HS-5 (cell line): ENCODE data around the gene RTN4IP1.
"Not testable (repeated sequence)": the region's sequence is repeated elsewhere in the genome, so short reads cannot be mapped to it uniquely, and the experiment has no call there.

Source experiments
- DNase-seq: peaks from one replicate; pipeline ENCODE4 v3.0.0-alpha.2; 2012; ENCODE audit warnings: low read depth

RTN4IP1 gene

DNA sequence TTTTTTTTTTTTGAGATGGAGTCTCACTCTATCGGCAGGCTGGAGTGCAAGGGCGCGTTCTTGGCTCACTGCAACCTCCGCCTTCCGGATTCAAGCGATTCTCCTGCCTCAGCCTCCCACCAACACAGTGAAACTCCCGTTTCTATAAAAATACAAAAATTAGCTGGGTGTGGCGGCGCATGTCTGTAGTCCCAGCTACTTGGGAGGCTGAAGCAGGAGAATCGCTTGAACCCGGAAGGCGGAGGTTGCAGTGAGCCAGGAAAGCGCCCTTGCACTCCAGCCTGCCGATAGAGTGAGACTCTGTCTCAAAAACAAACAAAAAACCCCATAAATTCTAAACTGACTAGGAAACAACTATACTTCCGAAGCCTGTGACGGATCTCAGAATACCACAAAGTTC is 1.5 kb downstream of the RTN4IP1 start:
- not testable (repeated sequence) for DNase-seq

DNA sequence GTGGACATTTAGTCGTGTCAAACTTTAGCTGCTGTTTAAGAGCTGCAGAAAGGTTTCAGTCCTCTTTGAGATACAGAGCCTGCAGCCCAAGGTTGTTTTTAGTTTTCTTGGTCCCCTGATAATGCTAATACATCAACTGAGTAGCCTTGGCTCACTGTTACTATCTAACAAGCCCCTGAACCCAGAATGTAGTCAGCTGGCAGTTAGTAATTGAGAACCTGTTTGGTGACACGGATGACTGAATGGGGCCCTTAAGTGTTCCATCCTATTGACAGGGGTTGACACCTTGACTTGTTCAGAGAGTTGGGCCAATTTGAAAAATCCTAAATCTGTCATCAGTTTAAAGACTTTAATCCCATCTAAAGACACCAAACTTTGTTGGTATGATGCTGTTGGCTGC is 2.8 kb downstream of the RTN4IP1 start:
- DNase-seq, result no peak

DNA sequence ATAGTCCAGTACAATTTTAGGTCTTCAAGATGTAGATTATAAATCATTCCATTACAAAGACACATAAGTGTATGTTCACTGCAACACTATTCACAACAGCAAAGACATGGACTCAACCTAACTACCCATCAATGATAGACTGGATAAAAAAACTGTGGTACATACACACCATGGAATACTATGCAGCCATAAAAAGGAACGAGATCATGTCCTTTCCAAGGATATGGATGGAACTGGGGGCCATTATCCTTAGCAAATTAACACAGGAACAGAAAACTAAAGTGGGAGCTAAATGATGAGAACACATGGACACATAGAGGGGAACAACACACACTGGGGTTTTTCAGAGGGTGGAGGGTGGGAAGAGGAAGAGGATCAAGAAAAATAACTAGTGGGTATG is 6.3 kb downstream of the RTN4IP1 start:
- no peak for DNase-seq

DNA sequence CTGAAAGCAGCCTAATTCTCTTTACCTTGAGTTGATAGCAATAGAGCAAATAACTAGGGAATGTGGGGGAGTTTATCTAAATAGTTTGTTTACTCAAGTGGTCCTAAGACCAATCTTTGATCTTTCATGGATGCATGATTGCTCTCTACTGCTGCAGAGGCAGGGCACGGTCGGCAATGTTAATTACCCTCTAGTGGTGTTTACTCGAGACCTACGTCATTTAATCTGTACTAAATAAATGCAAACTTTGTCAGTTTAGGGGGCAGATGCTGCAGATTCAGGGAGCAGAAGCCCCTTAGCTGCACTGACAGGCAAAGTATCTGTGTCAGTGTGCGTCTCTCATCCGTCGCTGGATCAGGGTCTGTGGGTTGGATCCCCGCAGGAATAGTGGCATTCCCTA is 6.9 kb downstream of the RTN4IP1 start:
- no peak for DNase-seq

DNA sequence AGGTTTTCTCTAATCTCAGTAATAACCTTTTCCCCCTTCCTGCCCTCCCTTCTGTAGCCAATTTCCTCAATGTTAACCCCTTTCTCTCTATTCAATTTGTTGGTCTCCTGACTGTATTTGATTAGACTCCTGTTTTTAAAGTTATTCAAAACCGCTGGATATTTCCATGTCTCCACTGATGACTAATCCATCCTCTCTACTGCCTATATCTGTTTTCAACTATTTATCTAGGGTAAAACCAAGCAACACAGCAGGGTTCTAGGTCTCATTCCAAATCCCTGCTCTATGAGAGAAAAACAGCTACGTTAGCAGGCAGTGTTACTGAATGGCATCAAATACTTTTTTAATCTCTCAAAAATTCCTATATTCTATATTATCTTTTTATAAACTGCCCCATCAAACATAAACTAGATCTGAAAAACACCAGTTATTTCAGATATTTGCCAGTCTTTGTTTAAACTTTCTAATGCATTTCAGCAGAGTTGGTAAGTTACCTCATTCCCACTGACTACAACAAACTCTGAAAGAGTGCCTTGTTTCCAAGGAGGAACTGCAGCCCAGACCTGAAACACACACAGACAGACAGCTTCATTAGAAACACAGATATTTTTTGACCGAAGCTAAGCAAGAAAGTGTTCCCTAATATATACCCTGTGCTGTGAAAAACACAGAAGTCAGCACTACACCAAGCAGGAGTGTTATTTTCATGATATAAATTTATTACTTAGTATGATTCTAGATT is 8.2 kb downstream of the RTN4IP1 start:
- DNase-seq, result no peak

DNA sequence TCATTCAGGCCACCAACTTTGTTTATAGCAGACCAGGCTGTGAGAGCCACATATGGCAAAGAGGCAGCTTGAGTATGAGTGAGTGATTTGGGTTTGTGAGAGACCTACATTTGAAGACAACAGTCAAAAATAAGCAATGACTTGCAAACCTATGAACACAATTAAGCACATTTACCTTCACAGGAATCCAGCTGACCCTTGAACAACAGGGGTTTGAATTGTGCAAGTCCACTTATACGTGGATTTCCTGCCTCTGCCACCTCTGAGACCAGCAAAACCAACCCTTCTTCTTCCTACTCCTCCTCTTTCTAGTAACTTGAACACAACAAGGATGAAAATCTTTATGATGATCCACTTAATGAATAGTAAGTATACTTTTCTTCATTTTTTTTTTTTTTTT is 10.1 kb downstream of the RTN4IP1 start:
- DNase-seq, result no peak

DNA sequence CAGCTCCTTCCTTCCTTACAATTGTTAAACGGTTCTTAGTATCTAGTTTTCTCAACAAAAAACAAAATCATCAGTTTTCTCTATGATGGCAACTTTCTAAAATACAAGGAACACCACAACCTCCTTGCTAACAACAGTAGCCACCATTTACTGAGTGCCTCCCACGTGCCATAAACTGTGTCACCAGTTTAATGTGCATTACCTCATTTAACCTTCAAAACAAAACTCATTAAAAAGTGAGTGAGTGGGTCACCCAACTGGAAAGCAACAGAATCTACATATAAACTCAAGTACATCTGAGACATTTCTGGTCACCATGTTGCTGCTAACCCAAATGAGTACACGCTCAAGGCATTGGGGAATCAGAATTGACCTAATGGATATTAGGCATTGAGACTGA is 11.0 kb downstream of the RTN4IP1 start:
- DNase-seq, result no peak

DNA sequence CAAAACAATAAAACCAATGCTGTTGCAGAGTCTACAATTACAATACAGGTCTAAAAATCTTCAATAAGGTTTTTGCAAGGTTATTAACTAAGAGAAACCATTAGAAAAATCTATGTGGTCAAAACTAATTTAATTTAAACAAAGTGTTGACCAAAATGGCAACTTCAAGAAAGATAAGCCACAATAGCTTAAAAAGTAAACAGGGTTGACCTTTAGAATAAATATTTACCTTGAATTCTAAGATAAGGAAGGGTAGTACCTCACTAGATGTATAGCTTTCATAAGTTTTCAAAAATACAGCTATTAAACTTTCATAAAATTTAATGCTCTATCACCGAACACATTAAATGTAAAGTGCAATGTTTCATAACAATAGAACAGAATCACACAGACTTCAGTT is 11.4 kb downstream of the RTN4IP1 start:
- no peak for DNase-seq

DNA sequence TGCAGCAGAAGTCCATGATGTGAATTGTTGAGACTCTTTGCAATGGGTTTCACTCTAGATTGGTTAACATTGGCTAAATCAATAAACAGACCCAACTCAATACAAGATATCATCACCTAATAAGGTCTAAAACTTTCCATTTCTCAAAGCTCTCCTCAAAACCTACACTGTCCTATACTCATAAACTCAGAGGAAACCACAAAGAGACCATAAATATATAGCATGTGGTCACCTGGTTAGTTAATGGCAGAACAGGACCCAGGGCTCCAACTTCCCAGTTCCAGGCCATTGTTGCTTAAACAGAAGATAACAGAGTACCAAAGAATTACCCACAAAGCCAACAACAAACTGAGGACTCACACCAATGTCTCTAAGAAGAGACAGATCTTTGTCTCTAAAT is 12.0 kb downstream of the RTN4IP1 start:
- no peak for DNase-seq

DNA sequence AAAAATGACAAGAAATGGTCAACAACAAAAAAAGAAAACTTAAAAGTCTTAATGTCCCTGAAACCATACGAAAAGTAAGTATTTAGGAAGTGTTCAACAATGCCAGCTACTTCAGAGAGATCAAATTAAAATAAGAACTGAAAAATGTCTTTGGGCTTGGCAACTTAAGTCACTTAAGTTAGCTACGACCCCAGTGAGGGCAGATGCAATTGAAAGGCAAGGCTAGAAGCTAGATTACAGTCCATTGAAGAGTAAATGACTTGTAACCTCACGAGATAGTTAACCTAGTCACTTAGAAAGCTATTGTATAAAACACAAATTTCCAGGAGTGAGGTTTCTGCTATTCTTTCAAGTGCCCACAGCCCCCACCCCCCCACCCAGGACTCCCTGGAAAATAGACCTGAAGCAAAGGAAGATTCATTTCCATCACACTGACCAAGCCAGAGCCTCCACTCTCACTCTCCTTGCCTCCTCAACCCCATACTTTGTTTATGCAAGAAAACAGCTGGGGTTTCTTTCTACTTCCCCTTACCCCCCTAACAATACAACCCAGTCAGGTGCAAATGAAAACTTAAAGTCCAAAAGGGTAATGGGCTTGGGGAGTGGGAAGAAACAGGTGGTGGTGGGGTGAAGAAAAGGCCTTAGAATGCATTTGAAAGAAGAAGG is 14.6 kb downstream of the RTN4IP1 start:
- no peak for DNase-seq

DNA sequence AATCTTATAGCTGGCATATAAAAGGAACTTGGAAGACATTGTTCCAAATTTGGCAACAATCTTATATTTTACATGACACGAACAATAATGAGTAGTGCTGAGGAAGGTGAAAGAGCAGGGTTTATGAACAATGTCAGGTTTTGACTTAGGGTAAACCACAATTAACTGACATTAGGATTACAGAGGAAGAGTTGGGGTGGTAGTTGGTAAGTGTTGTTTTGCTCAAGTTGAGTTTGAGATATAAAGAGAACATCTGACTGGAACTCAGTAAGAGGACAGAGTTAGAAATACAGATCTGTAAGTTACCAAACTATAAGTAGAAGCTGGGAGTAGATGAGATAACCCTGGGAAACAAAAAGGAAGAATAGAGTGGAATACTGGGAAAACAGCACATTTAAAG is 15.1 kb downstream of the RTN4IP1 start:
- no peak for DNase-seq

DNA sequence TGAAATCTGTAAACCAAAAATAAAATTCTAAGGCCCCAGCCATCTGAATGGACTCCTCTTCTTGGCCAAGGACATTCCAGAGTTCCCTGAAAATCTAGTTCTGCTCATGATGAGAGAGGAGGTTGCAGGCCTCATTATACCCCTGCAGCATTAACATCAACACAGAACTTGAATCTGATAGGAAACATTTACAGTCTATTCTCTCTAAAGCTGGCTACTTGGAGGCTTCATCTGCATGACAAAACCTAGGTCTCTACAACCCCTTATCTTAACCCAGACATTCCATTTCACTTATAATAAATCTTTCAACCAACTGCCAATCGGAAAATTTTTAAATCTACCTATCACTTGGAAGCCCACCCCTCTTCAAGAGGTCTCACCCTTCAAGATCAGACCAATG is 15.7 kb downstream of the RTN4IP1 start:
- no peak for DNase-seq

DNA sequence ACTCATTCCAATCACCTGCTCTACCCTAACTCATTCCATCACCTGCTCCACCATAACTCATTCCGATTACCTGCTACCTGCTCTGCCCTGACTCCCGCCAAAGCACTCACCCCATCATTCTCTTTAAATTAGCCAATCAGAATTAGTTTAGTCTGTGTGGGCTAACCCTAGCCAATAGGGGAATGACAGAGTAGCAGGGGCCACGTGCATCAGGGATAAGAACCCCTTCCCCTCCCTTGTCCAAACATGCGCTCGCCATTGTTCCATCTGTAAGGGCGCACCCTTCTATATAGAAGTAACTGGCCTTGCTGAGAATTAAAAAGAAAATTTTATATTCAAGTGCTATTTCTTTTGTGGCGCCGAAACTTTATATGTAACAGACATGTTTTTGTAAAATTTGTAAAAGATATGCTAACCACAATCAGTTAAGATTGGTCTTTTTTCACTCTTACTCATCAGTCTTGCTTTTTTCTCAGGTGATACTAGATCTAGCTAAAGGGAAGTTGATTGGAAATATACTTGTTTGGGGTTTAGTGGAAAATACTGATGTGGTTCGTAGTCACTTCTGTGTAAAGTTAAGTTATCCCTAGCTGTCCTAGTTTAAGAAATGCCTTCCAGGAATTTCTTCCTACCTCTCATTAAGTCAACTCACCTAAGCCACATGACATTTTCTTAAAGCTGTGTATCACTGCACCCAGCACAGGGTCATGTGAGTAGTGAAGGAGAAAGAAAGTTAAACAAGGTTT is 16.5 kb downstream of the RTN4IP1 start:
- DNase-seq, result no peak

DNA sequence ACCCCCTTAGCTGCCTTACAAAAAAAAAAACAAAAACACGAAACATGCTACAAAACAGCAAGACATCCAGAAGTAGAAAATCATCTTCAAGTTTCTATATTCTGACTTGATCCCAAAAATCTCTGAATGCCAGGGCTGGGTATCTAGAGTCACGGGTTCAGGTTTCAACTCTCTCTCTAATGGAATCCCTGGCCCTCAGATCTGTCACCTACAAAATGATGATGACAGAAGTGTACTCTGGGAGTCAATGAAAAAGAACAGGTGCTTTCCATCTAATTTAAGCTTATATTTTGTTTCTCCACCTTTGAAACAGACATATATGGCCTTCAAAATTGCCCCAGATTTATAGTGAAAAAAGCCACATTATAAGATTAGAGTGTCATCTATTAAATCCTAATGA is 18.3 kb downstream of the RTN4IP1 start:
- no peak for DNase-seq

DNA sequence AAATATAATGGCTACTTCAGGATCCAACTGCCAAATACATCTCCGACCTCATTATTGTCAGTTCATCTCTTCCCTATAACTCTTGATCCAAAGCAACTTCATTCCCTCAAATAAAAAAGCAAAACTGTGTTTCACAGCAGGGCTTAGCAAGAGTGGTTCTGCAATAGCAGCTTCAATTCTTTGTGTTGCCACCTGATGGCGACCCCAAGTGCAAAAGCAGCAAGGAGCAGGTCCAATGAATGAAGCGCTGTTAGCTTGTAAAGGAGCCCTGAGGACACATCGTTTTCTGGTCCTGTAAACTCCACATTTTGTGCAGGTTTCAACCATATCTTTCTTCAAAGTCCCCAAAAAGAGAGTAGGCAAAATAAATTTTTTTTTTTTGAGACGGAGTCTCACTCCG is 19.6 kb downstream of the RTN4IP1 start:
- no peak for DNase-seq

DNA sequence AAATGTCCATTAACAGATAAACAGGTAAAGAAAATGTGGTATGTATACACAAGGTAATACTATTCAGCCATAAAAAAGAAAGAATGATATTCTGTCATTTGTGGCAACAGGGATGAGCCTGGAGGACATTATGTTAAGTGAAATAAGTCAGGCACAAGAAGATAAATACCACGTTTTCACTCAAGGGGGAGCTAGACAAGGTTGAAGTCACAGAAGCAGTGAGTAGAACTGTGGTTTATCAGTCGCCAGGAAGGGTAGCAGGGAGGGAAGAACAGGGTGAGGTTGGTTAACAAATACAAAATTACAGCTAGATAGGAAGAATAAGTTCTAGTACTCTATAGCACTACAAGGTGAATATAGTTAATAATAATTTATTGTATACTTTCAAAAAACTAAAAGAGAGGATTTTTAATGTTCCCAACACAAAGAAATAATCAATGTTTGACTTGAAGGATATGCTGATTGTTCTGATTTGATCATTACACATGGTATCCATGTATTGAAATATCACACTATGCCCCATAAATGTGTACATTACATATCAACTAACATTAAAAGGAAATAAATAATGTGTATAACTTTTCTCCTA is 21.1 kb downstream of the RTN4IP1 start:
- DNase-seq, result no peak

DNA sequence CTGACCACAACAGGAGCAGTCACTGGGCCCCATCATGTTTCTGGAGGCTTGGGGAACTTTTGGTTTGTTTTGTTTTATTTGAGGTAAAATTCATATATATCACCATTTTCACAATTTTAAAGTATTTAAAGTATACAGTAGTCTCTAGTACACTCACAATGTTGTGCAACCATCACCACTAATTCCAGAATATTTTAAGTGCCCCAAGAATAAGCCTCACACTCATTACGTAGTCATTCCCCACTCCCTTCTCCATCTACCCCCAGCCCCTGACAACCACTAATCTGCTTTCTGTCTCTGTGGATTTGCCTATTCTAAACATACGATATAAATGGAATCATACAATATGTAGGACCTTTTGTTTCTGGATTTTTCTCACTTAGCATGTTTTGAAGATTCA is 29.0 kb downstream of the RTN4IP1 start:
- no peak for DNase-seq

DNA sequence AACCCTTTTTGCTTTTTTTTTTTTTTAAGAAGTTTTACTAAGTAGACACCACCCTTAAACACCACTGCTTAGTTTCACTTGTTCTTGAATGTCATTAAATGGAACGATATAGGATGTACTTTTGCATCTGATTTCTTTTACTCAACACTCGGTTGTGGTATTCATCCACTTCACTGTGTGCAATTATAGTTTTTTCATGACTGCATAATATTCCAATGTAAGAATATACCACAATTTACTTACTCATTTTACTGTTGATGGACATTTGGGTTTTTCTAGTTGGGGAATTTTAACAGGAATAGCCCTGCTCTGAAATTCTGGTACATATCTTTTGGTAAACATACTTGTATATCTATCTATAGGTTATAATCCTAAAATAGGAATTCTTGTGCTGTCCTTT is 29.9 kb downstream of the RTN4IP1 start:
- no peak for DNase-seq

DNA sequence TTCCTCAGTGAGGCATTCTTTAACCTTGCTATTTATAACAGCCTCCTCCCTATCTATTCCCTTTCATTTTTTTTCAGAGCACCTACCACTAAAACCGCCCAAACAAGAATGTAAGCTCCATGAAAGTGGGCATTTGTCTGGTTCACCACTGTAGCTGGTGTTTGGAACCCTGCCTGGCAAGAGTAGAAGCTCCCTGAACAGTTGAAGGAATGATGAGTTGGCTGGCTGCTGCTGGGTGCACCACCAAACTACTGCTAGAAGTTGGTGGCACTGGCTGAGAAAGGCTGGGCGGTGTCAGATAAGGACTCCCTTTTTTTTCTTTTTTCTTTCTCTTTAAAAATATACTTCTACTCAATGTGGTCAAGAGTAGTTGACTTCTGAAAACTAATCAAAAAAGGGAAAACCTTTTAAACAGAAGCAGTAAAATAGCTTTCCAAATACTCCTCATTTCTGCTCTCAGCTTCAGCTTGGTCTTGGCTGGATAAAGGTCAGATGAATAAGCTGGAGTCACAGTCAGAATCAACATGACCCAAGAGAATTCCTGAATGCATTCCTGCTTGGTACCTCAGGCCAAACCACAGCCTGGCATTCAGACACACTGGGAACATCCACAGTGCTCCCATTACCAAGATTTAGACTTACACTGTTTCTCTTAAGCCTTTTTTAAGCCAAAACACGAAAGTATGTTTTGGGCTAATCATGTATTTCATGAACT is 38.0 kb downstream of the RTN4IP1 start:
- peak; percentile 87 for DNase-seq

DNA sequence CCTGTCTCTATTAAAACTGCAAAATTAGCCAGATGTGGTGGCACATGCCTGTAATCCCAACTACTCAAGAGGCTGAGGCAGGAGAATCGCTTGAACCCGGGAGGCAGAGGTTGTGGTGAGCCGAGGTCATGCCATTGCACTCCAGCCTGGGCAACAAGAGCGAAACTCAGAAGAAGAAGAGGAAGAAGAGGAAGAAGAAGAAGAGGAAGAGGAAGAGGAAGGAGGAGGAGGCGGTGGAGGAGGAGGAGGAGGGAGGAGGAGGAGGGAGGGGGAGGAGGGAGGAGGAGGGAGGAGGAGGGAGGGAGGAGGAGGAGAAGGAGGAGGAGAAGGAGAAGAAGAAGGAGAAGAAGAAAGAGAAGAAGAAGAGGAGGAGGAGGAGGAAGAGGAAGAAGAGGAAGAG is 40.4 kb downstream of the RTN4IP1 start:
- not testable (repeated sequence) for DNase-seq

DNA sequence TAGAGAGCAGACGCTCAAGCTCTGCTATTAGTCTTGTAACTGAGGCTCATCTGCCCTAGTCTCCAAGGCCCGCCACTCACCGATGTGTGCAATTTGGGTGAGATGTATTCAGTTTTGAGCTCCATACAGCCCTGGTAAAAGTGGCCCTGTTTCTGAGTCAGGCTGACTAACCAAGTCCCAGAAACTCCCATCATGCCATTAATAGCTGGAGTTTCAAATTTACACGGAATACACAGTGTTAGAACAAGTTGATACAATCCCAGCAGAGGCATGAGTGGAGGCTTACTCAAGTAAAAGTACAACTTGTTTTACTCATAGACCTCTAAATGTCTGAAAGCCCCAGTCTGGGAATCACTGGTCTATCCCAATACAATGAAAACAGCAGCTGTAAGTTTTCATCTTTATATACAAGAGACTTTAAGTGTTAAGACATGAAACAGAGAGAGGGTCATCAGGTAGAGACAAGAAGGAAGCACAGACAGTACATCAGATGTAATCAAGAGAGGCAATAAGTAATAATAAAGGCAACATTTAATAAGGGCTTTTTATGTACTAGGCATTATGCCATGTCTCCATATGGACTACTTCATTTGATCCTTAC is 42.4 kb downstream of the RTN4IP1 start:
- no peak for DNase-seq

DNA sequence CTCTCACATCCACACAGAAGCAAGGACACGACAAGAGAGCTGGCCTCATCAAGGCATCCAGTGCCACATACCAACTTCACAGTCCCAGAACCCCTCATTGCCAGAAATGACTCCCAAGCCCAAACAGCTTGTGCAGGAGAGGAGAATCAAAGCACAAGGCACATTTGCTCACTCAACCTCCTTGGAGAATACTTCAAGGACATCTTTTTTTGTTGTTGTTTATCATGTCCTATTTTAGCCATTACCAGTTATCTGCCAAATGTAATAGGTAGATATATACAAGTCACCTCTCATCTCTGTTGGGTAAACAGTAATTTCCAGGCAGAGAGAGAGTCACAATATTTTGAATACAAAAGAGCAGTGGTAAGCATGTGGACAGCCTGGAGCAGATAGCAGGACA is 47.8 kb downstream of the RTN4IP1 start:
- no peak for DNase-seq
